Endothelial cell (in vitro differentiated cells): ENCODE data around the gene ADPGK. TPM values are rescaled to one million over a fixed set of nuclear protein-coding genes. Genes with fewer than 3 reads are reported as not detected.

ENCODE experiments used
- DNase-seq: peaks from one replicate; pipeline ENCODE4 v3.0.0; 2021; ENCODE audit warnings: low spot score
- H3K27ac Mint-ChIP-seq: one replicate; pipeline ENCODE4 v1.8.0; 2021; ENCODE audit warnings: mixed read lengths, inconsistent platforms; ENCODE audit not compliant: unreplicated experiment
- H3K27me3 Mint-ChIP-seq: one replicate; pipeline ENCODE4 v1.8.0; 2021; ENCODE audit warnings: mild to moderate bottlenecking, moderate library complexity, mixed read lengths, inconsistent platforms; ENCODE audit not compliant: unreplicated experiment
- H3K36me3 Mint-ChIP-seq: one replicate; pipeline ENCODE4 v1.8.0; 2021; ENCODE audit warnings: mild to moderate bottlenecking, low read depth, mixed read lengths, inconsistent platforms; ENCODE audit not compliant: unreplicated experiment
- H3K4me1 Mint-ChIP-seq: one replicate; pipeline ENCODE4 v1.8.0; 2021; ENCODE audit warnings: mild to moderate bottlenecking, mixed read lengths, inconsistent platforms; ENCODE audit not compliant: unreplicated experiment
- H3K4me3 Mint-ChIP-seq: one replicate; pipeline ENCODE4 v1.8.0; 2021; ENCODE audit warnings: mild to moderate bottlenecking, mixed read lengths, inconsistent platforms; ENCODE audit not compliant: unreplicated experiment
- H3K9me3 Mint-ChIP-seq: one replicate; pipeline ENCODE4 v1.8.0; 2021; ENCODE audit warnings: mixed read lengths, inconsistent platforms; ENCODE audit not compliant: unreplicated experiment
- total RNA-seq: library from RNA; stranded (reverse); fragmentation: NEBNext Ultra II Directional; extraction: Animal tissue kit (Norgen Biotek cat#: 25700); gene quantifications from one replicate; pipeline ENCODE4 v1.2.1, GENCODE V29; 2021; ENCODE audit not compliant: unreplicated experiment
- TF ChIP-seq, protein P1 (sequence below): fragments of 200-600 bp; sonication (generic); IDR thresholded peaks from one replicate; pipeline ENCODE4 v1.5.0; 2021; ENCODE audit warnings: antibody characterized with exemption; ENCODE audit not compliant: unreplicated experiment

The ADPGK gene
- total RNA-seq, 1 donor from 2014 or later, result 42.0 TPM

DNA sequence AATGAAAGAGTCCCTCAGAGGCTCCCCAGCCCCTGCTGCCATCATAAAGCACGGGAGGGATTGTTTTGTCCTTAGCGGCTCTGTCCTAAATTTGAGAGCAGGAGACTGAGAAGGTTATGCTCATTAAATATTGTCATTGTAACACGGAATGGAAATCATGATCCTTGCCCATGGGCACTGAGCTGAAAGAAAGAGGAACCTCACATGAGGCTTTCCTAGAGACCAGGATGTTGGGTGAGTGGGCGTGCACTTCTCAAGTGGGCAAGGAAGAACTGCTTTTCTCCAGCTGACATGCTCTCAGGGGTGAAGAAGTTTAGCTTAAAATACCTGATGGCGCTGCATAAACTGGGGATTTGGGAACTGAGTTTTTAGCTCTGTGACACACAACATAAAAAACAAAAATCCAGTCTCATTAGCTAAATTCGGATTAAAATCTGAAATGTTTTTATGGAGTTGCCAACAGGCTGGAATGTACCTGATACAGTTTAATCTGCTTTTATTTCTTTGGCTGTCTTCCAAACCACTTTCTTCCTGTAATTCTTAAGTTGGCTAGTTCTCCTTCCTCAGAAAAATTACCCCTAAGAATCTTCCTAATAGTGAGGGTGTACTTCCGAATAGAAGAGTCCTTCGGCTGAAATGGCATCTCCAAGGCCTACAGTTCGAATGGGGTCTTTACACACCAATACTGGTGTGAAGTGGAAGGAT is 31.7 kb downstream of the ADPGK start:
- Mint-ChIP-seq H3K4me1 (peaks cover 7% of the 10 kb centered on the region), H3K36me3 (peaks cover 6% of the 10 kb centered on the region), H3K9me3 (no peaks in the 10 kb centered on the region), H3K4me3 (no peak overlapping the region), H3K27me3 (no peaks in the 10 kb centered on the region), H3K27ac (no peak overlapping the region)
- DNase-seq, result no peak
- TF ChIP-seq, protein P1, sequence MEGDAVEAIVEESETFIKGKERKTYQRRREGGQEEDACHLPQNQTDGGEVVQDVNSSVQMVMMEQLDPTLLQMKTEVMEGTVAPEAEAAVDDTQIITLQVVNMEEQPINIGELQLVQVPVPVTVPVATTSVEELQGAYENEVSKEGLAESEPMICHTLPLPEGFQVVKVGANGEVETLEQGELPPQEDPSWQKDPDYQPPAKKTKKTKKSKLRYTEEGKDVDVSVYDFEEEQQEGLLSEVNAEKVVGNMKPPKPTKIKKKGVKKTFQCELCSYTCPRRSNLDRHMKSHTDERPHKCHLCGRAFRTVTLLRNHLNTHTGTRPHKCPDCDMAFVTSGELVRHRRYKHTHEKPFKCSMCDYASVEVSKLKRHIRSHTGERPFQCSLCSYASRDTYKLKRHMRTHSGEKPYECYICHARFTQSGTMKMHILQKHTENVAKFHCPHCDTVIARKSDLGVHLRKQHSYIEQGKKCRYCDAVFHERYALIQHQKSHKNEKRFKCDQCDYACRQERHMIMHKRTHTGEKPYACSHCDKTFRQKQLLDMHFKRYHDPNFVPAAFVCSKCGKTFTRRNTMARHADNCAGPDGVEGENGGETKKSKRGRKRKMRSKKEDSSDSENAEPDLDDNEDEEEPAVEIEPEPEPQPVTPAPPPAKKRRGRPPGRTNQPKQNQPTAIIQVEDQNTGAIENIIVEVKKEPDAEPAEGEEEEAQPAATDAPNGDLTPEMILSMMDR, result no peak

DNA sequence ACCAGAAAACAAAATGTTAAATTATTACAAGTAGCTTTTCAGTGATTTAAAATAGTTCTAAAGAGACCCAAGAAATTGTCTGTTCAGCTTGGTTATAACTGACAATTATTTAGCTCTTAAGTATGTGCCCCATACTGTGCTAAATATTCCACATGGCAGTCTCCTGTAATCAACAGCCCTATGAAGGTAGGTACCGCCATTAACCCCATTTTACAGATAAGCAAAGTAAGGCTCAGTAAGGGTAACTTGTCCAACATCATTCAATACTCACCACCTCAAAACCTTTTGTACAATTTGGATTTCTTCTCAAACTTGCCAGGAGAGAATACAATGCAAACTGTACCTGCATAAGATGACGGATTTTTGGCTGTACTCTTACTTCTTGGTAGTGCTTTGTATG is 33.9 kb downstream of the ADPGK start:
- Mint-ChIP-seq H3K4me3 (no peak overlapping the region), H3K27me3 (no peaks in the 10 kb centered on the region), H3K36me3 (peaks cover 6% of the 10 kb centered on the region), H3K9me3 (no peaks in the 10 kb centered on the region), H3K27ac (no peak overlapping the region), H3K4me1 (peaks cover 7% of the 10 kb centered on the region)
- TF ChIP-seq, protein P1, result no peak
- DNase-seq, result no peak

DNA sequence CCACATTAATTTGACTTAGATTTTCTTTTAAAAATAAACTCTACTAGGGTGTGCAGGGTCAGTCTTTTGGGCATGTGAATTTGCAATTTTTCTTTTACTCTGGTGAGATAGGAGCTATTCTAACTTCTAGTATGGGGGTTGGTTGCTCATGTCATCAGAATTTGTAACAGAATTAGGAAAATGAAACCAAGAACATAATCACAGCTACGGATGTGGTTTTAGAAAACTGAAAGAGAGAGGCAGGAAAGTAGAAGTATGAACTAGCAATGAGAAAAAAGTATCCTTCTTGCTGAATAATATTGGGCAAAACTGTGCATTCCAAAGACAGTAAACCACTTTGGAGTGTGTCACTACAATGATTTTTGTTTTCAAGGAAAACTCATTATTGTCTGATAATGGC is 43.3 kb downstream of the ADPGK start:
- H3K9me3 Mint-ChIP-seq, result no peaks in the 10 kb centered on the region
- H3K4me3 Mint-ChIP-seq, result no peak overlapping the region
- TF ChIP-seq, protein P1, result no peak
- DNase-seq, result no peak
- no peaks in the 10 kb centered on the region for H3K4me1 Mint-ChIP-seq
- H3K27me3 Mint-ChIP-seq, result no peaks in the 10 kb centered on the region
- H3K36me3 Mint-ChIP-seq, result peaks cover 20% of the 10 kb centered on the region
- H3K27ac Mint-ChIP-seq, result no peak overlapping the region

DNA sequence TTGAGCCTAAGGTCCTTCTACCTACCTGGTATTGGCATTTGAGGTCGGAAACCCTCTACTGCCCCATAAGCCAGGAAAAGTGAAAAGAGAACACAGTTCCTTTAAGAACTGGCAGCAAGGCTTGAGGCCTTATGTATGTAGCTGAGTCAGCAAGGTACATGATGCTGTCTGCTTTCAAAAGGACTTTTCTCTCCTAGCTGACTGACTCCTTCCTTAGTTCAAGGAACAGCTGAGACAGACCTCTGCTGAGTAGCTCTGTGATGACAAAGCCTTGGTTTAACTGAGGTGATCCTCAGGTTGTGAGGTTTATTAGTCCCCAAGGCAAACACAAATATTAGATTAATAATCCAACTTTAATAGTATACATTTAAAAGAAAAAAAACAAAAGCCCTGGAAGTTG is 45.8 kb downstream of the ADPGK start:
- H3K4me1 Mint-ChIP-seq, result no peaks in the 10 kb centered on the region
- H3K27me3 Mint-ChIP-seq, result no peaks in the 10 kb centered on the region
- DNase-seq, result no peak
- no peak overlapping the region for H3K27ac Mint-ChIP-seq
- H3K9me3 Mint-ChIP-seq, result no peaks in the 10 kb centered on the region
- TF ChIP-seq, protein P1, result no peak
- peaks cover 25% of the 10 kb centered on the region for H3K36me3 Mint-ChIP-seq
- no peak overlapping the region for H3K4me3 Mint-ChIP-seq

DNA sequence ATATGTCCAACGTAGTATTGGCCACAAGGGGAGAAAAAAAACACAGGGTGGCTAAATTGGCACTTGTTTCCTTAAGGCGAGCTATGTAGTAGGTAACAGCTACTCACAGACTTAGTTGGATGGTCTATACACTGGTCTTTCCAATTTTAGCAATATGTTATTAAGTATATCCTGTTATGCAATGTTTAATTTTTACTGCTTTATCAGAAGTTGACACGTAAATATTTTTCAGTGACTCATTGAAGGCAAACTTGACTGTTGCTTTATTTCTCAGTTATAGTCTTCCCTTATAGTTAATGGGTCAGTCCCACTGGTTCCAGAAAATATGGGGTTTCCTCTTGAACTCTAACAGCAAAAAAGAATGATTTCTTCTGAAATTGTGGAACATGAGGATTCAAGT is 46.5 kb downstream of the ADPGK start:
- Mint-ChIP-seq H3K4me1 (no peaks in the 10 kb centered on the region), H3K9me3 (no peaks in the 10 kb centered on the region), H3K27ac (no peak overlapping the region), H3K36me3 (peaks cover 25% of the 10 kb centered on the region), H3K4me3 (no peak overlapping the region), H3K27me3 (no peaks in the 10 kb centered on the region)
- DNase-seq, result no peak
- TF ChIP-seq, protein P1, result no peak
